Left colon (tissue), 2 donors: ENCODE results near the gene CTNNA1. TPM values are rescaled to one million over a fixed set of nuclear protein-coding genes. Genes with fewer than 3 reads are reported as not detected.

ENCODE experiments used
- ATAC-seq: fragments of 200-7000 bp; cut with Tn5 transposase; one replicate; pipeline ENCODE4 v1.9.1; 2020; ENCODE audit warnings: mild to moderate bottlenecking, moderate library complexity
- DNase-seq, 2 donors: peaks; one replicate each; pipeline ENCODE4 v3.0.0-alpha.2; 2020
- intact Hi-C, 2 donors: fragments of 100-400 bp; cut with DNase I in 1 of 2; cut with micrococcal nuclease in 1 of 2; formaldehyde crosslinking; loops; one replicate each; pipeline versions ENCODE4 v1.11.2 to v1.14.0; 2022; cut with DNase I, micrococcal nuclease
- total RNA-seq, 2 donors: library from RNA; stranded (reverse); fragmentation: NEBNext Ultra II Directional; extraction: Animal tissue kit (Norgen Biotek cat#: 25700); gene quantifications; one replicate each; pipeline ENCODE4 v1.2.1, GENCODE V29; 2021
- donor health status: DM: no; HTN: no; CAD: no.
- donor health status: DM: yes; HTN: yes; CAD: no.

CTNNA1 gene
- total RNA-seq, 2 donors from 2014 or later: 440 to 447 TPM

GRCh38 chr5:138874241-138874640 is 121.0 kb downstream of the CTNNA1 start:
- ATAC-seq (no peak), DNase-seq (no peak)
- intact Hi-C loops: no loop called here

GRCh38 chr5:138874771-138875551 is 121.7 kb downstream of the CTNNA1 start, which contains the start of gene LRRTM2:
LRRTM2 (minus strand) TSS chr5:138875335; CDS start chr5:138874911, 424 bp downstream.
- intact Hi-C loops: no loop called here
- no peak for ATAC-seq
- DNase-seq: no peak

- intact Hi-C loops: no loop called here
- ATAC-seq: no peak
Measured at GRCh38 chr5:138875552-138875875, 122.3 kb downstream of the CTNNA1 start.

GRCh38 chr5:138875946-138876345 is 122.7 kb downstream of the CTNNA1 start:
- ATAC-seq (no peak), DNase-seq (no peak)
- intact Hi-C loops: no loop called here

More at GRCh38 chr5:138875552-138875875, 122.3 kb downstream of the CTNNA1 start:
- no peak for DNase-seq

- no peak for ATAC-seq
- DNase-seq: no peak
- intact Hi-C loops: no loop called here
Measured at GRCh38 chr5:138876811-138877210, 123.6 kb downstream of the CTNNA1 start.

- ATAC-seq: no peak
- DNase-seq: no peak
- intact Hi-C loops: no loop called here
Measured at GRCh38 chr5:138878437-138879235, 125.4 kb downstream of the CTNNA1 start.

GRCh38 chr5:138883211-138883610 is 130.0 kb downstream of the CTNNA1 start:
- no peak for ATAC-seq
- no peak for DNase-seq
- intact Hi-C loops: no loop called here

- DNase-seq: no peak
- intact Hi-C loops: no loop called here
- ATAC-seq: no peak
Measured at GRCh38 chr5:138884094-138884493, 130.9 kb downstream of the CTNNA1 start.

- DNase-seq (no peak), ATAC-seq (no peak)
- intact Hi-C loops: no loop called here
Measured at GRCh38 chr5:138884554-138884953, 131.3 kb downstream of the CTNNA1 start.

GRCh38 chr5:138889994-138890393 is 136.8 kb downstream of the CTNNA1 start:
- ATAC-seq (no peak), DNase-seq (no peak)
- intact Hi-C loops: no loop called here

- DNase-seq: no peak
- ATAC-seq: no peak
- intact Hi-C loops: no loop called here
Measured at GRCh38 chr5:138890644-138891043, 137.4 kb downstream of the CTNNA1 start.

GRCh38 chr5:138895918-138896317 is 142.7 kb downstream of the CTNNA1 start:
- ATAC-seq: no peak
- intact Hi-C loops: no loop called here
- no peak for DNase-seq

- intact Hi-C loops: no loop called here
- DNase-seq: no peak
- ATAC-seq: no peak
Measured at GRCh38 chr5:138898299-138898698, 145.1 kb downstream of the CTNNA1 start.

GRCh38 chr5:138898742-138899141 is 145.5 kb downstream of the CTNNA1 start:
- ATAC-seq: no peak
- intact Hi-C loops: no loop called here
- DNase-seq: no peak

- no peak for ATAC-seq
- no peak for DNase-seq
- intact Hi-C loops: no loop called here
Measured at GRCh38 chr5:138900281-138900965, 147.2 kb downstream of the CTNNA1 start.

GRCh38 chr5:138901716-138902115 is 148.5 kb downstream of the CTNNA1 start:
- ATAC-seq (no peak), DNase-seq (no peak)
- intact Hi-C loops: no loop called here

GRCh38 chr5:138903130-138903775 is 150.0 kb downstream of the CTNNA1 start:
- intact Hi-C loops: no loop called here
- ATAC-seq: peak; percentile 72
- DNase-seq: no peak

- intact Hi-C loops: no loop called here
- ATAC-seq: no peak
- DNase-seq: no peak
Measured at GRCh38 chr5:138905541-138905940, 152.3 kb downstream of the CTNNA1 start.

GRCh38 chr5:138909734-138910133 is 156.5 kb downstream of the CTNNA1 start:
- ATAC-seq (no peak), DNase-seq (no peak)
- intact Hi-C loops: no loop called here
